Neutrophil (primary cell): Measurements from ENCODE around the gene RUNX2.

Source experiments
- H3K27ac ChIP-seq: fragments of 200-600 bp; sonication (generic); 2 replicates; pipeline ENCODE4 v1.5.1; 2016; ENCODE audit warnings: mild to moderate bottlenecking, moderate library complexity
- H3K27me3 ChIP-seq: fragments of 200-600 bp; sonication (generic); 2 replicates; pipeline ENCODE4 v1.6.0; 2016; ENCODE audit warnings: mild to moderate bottlenecking
- H3K36me3 ChIP-seq: fragments of 200-600 bp; sonication (generic); 2 replicates; pipeline ENCODE4 v1.5.1; 2017
- H3K4me1 ChIP-seq, 2 experiments: fragments of 200-600 bp in 1 of 2; sonication (generic) in 1 of 2; 1 replicate in 1 of 2; 2 replicates in 1 of 2; pipeline versions ENCODE4 v1.5.1 to v1.6.1; 2013 to 2016; ENCODE audit warnings: low read depth in 1 of 2, low read length in 1 of 2, mild to moderate bottlenecking in 1 of 2, moderate library complexity in 1 of 2; ENCODE audit not compliant: control insufficient read depth in 1 of 2, insufficient read depth in 1 of 2
- H3K4me3 ChIP-seq, 2 experiments: fragments of 200-600 bp in 1 of 2; sonication (generic) in 1 of 2; 1 replicate in 1 of 2; 2 replicates in 1 of 2; pipeline ENCODE4 v1.5.1; 2013 to 2016; ENCODE audit warnings: low read depth in 1 of 2, low read length in 1 of 2, mild to moderate bottlenecking in 1 of 2, moderate library complexity in 1 of 2
- H3K9me3 ChIP-seq: fragments of 200-600 bp; sonication (generic); 2 replicates; pipeline ENCODE4 v1.5.1; 2016
- TF ChIP-seq, protein P1 (sequence below): fragments of 200-600 bp; sonication (generic); IDR thresholded peaks from 2 replicates; pipeline ENCODE4 v1.5.1; 2016; ENCODE audit warnings: antibody characterized with exemption

The RUNX2 gene

DNA sequence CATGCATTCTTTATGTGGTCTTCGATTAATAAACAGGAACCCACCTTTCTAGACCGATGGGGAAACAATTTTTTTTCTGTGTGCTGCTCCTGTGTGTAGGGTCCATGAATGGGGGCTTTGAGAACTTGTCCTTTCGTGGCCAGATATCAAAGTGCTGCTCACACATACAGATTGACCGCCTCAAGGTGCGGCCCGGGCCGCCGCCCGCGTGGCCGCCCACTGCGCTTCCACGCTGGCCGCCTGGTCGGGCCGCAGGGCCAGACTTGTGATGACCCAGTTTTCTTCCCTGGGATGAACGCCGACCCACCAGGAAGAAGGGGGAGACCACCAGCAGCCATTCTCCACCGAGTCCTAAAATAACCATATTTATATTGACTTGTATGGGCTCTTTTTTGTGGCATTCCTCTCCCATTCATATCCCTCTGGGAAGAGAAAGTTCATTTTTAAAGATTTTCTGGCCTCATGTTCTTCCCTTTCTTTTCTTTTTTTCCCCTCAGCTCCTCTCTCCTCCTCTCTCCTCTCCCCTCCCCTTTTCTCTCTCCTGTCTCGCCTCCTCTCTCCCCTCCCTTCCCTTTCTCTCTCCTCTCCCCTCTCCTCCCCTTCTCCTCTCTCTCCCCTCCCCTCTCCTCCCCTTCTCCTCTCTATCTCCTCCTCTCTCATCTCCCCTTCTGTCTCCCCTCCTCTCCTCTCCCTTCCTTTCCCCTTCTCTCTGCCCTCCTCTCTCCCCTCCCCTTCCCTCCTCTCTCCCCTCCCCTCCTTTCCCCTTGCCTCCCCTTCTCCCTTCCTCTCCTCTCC, 314.4 kb downstream of the RUNX2 start:
- peaks cover 3% of the 10 kb centered on the region in 2 experiments for H3K4me1 ChIP-seq
- no peaks in the 10 kb centered on the region for H3K9me3 ChIP-seq
- H3K27me3 ChIP-seq: no peaks in the 10 kb centered on the region
- TF ChIP-seq, protein P1, sequence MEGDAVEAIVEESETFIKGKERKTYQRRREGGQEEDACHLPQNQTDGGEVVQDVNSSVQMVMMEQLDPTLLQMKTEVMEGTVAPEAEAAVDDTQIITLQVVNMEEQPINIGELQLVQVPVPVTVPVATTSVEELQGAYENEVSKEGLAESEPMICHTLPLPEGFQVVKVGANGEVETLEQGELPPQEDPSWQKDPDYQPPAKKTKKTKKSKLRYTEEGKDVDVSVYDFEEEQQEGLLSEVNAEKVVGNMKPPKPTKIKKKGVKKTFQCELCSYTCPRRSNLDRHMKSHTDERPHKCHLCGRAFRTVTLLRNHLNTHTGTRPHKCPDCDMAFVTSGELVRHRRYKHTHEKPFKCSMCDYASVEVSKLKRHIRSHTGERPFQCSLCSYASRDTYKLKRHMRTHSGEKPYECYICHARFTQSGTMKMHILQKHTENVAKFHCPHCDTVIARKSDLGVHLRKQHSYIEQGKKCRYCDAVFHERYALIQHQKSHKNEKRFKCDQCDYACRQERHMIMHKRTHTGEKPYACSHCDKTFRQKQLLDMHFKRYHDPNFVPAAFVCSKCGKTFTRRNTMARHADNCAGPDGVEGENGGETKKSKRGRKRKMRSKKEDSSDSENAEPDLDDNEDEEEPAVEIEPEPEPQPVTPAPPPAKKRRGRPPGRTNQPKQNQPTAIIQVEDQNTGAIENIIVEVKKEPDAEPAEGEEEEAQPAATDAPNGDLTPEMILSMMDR: no peak
- no peaks in the 10 kb centered on the region for H3K36me3 ChIP-seq
- H3K4me3 ChIP-seq: no peak overlapping the region
- no peak overlapping the region for H3K27ac ChIP-seq

DNA sequence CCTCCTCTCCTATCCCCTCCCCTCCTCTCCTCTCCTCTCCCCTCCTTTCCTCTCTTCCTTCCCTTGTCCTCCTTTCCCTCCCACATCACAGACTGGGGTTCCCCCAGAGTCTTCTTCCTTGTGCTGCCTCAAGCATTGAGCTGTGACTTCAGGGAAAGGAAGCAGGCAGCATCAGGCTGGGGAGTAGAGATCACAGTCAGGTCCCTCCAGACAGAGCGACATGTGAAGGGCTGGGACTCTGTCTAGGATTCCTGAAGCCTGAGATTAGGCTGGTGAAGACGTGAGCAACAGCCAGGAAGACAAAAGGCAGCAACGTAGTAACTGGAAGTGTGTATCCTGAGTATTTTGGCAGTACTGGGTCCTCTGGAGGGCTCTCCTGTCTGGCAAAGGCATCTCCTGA, 315.0 kb downstream of the RUNX2 start:
- H3K4me1 ChIP-seq: peaks cover 9% of the 10 kb centered on the region in 2 experiments
- H3K4me3 ChIP-seq: no peak overlapping the region
- H3K9me3 ChIP-seq: no peaks in the 10 kb centered on the region
- H3K36me3 ChIP-seq: no peaks in the 10 kb centered on the region
- H3K27ac ChIP-seq: no peak overlapping the region
- no peaks in the 10 kb centered on the region for H3K27me3 ChIP-seq
- TF ChIP-seq, protein P1: no peak

DNA sequence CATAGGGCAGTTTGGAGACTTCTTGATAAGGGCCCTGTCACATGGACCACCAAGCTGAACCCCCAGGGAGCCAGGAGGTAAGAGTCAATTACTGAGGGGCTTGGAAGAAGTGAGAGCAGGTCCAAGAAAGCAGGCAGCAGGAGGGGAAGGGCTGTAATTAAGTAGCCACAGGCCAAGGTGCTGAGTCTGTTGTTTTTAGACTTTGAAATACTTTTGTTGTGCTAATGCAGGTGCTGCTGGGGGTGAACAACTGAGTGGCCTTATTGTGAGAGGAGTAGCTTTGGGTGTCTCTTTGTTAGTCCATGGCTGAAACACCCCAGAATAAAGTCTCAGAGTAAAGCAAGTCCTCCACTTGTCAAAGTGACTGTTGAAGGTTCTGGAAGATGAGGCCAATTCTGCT, 316.6 kb downstream of the RUNX2 start:
- Histone ChIP-seq H3K27ac (no peak overlapping the region), H3K4me1 (peaks cover 15 to 18% of the 10 kb centered on the region in 2 experiments), H3K27me3 (no peaks in the 10 kb centered on the region), H3K4me3 (no peak overlapping the region), H3K9me3 (no peaks in the 10 kb centered on the region), H3K36me3 (no peaks in the 10 kb centered on the region)
- TF ChIP-seq, protein P1: no peak

DNA sequence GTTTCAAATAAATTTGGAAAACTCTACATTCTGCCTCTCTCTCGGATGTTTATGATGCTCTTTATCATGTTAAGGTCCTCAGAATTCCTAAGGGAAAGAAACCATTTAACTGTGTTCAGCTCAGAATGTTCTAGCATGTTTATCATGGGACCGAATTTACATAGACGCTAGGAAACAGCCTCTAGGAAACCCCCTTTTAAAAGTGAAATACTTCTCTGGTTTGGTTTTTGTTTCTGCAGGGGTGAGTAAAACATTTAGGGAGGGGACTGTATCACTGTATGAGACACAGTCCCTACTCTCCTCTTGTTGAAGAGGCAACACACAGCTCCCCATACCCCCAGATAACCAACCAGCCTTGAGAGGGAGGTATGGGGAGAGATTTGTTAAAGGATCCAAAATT, 317.2 kb downstream of the RUNX2 start:
- Histone ChIP-seq H3K36me3 (no peaks in the 10 kb centered on the region), H3K9me3 (no peaks in the 10 kb centered on the region), H3K4me3 (no peak overlapping the region), H3K27me3 (no peaks in the 10 kb centered on the region), H3K27ac (no peak overlapping the region), H3K4me1 (peaks cover 15 to 18% of the 10 kb centered on the region in 2 experiments)
- TF ChIP-seq, protein P1: no peak

DNA sequence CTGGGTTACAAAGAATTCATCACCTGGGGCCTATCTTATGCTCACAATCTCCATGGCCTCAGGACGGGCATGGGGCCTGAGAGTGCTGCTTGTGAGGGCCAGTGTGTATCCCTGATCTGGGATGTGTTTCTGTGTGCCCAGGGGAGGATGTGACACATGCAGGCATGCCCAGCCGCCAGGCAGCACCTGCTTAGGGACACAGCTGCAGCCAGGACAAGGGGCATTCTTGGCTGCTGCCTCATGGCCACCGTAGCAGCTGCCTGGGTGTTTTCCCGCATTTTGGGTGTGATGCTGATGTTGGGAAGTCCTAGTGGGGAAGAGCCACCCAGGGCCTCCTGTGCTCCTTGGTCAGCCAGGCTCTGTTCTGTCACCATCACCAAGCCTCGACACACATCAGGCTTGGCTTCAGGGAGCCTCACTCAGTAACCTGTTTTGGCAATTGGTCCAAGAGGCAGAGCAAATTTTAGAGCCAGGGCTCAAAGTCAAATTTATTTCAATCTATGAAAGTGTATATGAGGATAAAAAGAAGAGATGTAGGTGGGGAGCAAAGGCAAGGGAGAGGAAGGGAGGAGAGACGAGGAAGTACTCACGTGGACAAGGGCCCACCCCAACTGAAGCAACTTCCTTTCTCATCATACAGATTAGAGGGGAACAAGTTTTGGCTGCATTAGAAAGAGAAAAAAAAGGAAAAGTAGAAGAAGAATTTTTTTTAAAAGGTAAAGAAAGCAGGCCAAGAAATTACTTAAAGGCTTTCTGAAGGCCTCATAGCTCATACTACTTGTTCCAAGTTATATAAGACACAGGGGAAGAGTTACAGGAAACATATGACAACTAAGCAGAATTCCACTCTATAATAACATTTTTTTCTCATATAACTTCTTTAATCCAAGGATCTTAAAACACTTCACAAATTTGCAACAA, 319.5 kb downstream of the RUNX2 start:
- TF ChIP-seq, protein P1: no peak
- peak overlapping the region; percentile 53 for H3K27ac ChIP-seq
- no peaks in the 10 kb centered on the region for H3K9me3 ChIP-seq
- no peaks in the 10 kb centered on the region for H3K27me3 ChIP-seq
- H3K36me3 ChIP-seq: no peaks in the 10 kb centered on the region
- no peak overlapping the region for H3K4me3 ChIP-seq
- peaks cover 15 to 18% of the 10 kb centered on the region in 2 experiments for H3K4me1 ChIP-seq
